CD4-positive, alpha-beta T cell treated with Interleukin-4 for 4 hours (primary cell): ENCODE measurements around the gene ATG2B.
"Not testable (repeated sequence)": the region's sequence is repeated elsewhere in the genome, so short reads cannot be mapped to it uniquely, and the experiment has no call there.

Source experiments
- DNase-seq: peaks from one replicate; pipeline ENCODE4 v3.0.0-alpha.2; 2020

Gene ATG2B

GRCh38 chr14:96251656-96252155, 111.4 kb downstream of the ATG2B start:
- no peak for DNase-seq

DNA sequence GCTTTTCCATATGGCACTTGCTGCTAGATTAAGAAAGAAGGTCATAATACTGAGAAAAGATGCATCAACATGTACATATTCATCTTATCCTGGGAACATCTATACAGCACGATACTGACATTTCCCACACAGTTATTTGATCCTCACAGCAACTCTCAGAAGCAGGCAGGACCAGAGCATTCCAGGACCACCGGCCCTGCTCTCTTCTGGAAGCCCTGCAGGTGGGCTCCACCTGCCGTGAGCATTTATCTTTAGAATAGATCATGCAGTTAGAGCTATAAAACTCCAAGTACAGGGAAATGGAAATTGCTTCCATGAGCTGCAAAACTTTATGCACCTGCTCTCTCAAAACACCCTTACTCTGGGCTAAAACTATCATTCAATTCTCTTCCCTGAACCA, 112.7 kb downstream of the ATG2B start:
- no peak for DNase-seq

- DNase-seq, result no peak
Measured at GRCh38 chr14:96249029-96249428, 114.1 kb downstream of the ATG2B start.

DNA sequence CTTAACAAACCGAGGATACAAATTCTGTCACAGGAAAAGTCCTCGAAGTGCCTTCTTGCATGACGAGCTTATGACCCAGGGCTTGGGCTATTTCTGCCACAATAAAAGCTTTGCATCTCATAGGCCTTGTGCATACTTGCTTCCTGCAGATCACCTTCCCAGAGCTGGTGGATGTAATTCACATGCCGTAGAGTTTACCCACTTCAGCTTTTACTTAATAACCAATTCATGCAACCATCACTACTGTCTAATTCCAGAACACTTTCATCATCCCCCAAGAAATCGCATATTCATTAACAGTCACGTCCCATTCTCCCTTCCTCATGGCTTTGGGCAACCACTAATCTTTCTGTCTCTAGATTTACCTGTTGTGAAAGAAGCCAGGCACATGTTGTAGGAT, 116.1 kb downstream of the ATG2B start:
- no peak for DNase-seq

GRCh38 chr14:96246539-96246847, 116.6 kb downstream of the ATG2B start:
- DNase-seq, result no peak

- DNase-seq, result no peak
Measured at GRCh38 chr14:96245710-96246538, 117.2 kb downstream of the ATG2B start.

GRCh38 chr14:96245074-96245473, 118.1 kb downstream of the ATG2B start:
- DNase-seq, result not testable (repeated sequence)

GRCh38 chr14:96243785-96244184, 119.4 kb downstream of the ATG2B start:
- DNase-seq, result no peak

DNA sequence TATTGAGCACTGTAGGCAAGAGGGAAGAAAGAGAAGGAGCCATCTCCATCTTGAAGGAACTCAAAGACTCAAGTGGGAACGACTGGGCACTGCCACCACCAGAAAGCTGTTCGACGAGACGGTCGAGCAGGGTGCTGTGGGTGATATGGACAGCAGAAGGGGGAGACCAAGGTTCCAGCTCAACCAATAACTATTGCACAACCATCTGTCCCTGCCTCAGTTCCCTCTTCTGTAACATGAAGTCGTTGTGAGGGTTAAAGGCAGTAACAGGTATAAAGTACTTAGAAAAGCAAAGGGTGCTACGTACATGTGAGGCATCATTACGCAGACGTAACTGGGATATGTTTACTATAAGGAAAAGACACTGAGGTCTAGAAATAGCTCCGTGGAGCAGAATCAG, 121.0 kb downstream of the ATG2B start:
- DNase-seq, result no peak

- no peak for DNase-seq
Measured at GRCh38 chr14:96240641-96241040, 122.5 kb downstream of the ATG2B start.

DNA sequence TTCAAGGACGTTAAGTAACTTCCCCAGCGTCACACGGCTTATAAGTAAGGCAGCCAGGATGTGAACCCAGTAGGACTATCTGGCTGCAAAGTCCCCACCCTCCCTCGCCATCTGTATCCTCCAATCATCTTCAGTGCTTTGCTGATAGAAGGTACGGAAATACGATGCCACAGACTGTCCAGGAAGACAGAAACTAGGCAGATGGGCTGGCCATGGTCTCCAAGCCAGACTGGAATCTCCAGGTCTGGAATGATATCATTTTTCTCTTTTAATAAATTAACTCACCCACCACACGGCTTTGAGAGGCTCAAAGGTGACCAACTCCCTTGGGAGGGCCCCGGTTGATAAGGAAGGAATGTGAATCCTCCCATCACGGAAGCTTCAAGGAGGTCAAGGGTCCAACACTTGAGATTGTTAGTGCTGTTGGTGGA, 123.4 kb downstream of the ATG2B start:
- DNase-seq, result no peak

DNA sequence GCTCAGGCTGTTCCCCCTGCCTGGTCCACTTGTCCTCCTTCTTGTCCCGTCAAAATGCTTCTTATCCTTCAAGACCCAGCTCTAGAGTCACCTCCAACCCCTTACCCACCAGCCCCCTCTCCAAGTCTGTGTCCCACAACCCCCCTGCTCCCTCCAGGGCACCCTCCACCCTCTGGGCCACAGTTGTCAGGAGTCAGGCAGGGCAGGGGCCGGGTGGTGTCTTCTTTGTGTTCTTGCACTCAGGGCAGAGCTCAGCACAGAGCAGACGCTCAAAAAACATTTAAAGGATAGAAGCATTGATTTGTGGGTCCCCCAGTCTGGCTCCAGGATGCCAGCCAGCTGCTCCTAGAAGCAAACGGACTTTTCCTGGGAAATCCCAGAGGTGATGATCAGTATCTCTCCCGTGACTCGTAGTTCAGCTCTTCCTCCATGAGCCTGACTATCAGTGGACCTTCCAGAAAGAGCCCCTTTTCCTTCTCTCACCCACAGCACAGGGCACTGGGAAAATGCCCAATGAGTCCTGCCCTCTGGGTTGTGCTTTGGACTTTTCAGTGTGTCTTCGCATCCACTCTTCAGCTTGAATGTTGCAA, 124.4 kb downstream of the ATG2B start:
- no peak for DNase-seq

- no peak for DNase-seq
Measured at GRCh38 chr14:96237641-96238040, 125.5 kb downstream of the ATG2B start.

GRCh38 chr14:96235426-96235825, 127.7 kb downstream of the ATG2B start:
- no peak for DNase-seq

DNA sequence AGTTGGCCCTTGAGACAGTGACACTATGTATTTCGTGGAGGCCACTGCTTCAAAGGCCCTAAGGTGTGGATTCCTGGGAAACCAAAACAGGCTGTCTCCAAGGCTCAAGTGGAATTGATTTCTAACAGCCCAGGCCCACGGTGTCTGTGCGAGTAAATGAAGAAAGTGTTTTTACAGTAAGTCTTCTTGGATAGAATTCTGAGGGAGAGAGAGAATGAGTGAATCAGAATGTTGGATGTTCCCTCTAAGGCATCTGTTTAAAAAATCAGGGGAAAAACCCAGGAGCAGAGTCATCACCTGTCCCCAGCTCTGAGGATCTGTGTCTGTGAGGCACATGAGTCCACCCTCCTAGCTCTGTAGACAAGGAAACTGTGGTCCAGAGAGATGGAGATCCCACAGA, 129.5 kb downstream of the ATG2B start:
- DNase-seq, result no peak

- DNase-seq, result no peak
Measured at GRCh38 chr14:96232506-96232905, 130.6 kb downstream of the ATG2B start.

DNA sequence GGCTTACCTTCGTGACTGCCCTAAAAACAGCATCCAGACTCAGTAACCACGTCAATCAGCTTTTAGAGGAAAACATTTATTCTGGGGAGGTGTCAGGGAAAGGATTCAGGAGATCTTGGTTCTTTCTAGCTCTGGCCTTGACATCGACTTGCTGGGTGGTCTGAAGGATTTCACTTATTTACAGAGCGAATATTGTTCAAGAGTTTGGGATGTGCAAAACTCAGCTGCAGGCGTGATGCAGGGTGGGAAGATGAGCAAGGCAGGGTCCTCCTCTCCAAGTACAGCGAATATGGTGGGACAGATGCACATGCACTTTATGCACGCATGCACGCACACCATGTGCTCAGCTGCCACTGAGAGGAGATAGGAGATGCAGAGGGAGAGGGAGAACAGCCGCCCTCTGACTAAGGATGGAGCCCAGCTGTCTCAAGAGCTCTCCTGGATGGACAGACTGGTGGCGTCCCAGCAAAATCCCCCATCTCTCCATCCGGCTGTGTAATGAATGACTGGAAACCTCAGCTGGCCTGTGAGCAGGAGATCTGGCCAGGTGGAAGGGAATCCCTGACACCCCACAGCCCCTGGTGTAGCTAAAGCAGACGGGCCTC, 131.5 kb downstream of the ATG2B start:
- DNase-seq, result no peak

- DNase-seq, result no peak
Measured at GRCh38 chr14:96231056-96231455, 132.1 kb downstream of the ATG2B start.

- DNase-seq, result no peak
Measured at GRCh38 chr14:96229315-96229714, 133.8 kb downstream of the ATG2B start.
